SH-SY5Y (cell line): ENCODE data around the gene ARPC2.

Experiments used
- GATA2 ChIP-seq: IDR thresholded peaks from 2 replicates; pipeline ENCODE4 v1.6.1; 2011; ENCODE audit warnings: mild to moderate bottlenecking, low read depth, low read length
- GATA3 ChIP-seq: IDR thresholded peaks from 2 replicates; pipeline ENCODE4 v1.6.1; 2011; ENCODE audit warnings: low read depth, mild to moderate bottlenecking, low read length, moderate library complexity

DNA sequence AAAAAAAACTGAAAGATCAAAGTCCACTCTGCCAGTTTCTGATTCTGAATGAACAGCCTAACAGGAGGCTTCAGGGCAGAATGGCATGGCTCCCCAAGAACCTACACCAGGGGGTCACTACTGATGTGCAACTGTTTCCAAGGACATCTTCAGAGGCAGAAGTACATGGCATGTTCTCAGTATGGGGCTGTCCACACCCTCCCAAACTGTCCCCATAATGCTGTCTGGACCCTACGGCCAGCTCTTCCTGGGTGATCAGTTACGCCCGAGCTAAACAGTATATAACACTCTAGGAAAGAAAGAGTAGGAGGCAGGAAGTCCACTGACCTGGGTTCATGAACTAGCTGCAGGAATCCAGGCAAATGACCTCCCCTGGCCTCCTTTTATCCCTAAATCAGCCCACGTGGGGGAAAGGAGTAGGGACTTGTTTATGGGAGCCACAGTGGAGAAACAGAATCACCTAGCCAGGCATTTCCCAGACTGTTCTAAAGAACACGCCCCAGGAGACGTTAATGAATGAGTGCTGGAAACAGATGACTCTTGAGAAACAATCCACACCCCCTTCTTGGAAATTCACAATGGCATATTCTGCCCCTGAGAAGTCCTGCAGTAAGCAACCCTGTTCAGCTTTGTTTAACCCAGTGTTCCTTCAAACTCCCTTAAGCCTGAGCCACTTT is 72.8 kb downstream of the ARPC2 start:
- TF ChIP-seq GATA2, result no peak
- no peak for TF ChIP-seq GATA3
